Activated CD8-positive, alpha-beta memory T cell treated with anti-CD3 and anti-CD28 coated beads, Interleukin-2, amount 50 U/mL, for 4 hours (primary cell): ENCODE measurements around the gene PRMT1.

ENCODE experiments used
- DNase-seq: peaks from one replicate; pipeline ENCODE4 v3.0.0-alpha.2; 2020

Gene PRMT1

GRCh38 chr19:49672131-49672919 lies 4.7 kb upstream of the PRMT1 start:
- peak; percentile 81 for DNase-seq

- peak; percentile 57 for DNase-seq
Measured at GRCh38 chr19:49676136-49676783, 811 bp upstream of the PRMT1 start.

DNA sequence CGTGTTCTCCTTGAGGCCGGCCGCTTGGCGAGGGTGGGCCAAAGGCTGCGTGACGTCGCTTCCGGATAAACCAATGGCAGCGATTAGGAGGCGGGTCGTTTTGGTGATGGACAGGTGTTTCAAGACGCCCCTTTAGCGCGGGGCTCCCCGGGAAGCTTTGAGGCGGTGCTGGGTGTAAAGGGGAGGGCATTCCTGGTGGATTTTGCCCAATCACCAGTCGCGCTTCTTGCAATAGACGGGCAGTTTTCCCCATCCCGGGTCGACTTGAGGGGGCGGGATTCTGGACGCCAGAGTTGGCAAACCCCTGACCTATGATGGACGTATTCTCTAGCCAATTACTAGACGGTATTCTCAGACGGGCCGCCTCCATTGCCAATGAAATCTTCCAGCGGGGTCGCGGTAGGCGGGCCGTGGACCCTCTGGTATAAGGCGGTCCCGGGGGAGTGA lies 264 bp upstream of the PRMT1 start:
- peak; percentile 97 for DNase-seq

GRCh38 chr19:49677901-49678674 lies 1.0 kb downstream of the PRMT1 start:
- DNase-seq, result peak; percentile 80

- DNase-seq, result no peak
Measured at GRCh38 chr19:49678985-49679770, 2.1 kb downstream of the PRMT1 start.

GRCh38 chr19:49679771-49680413 lies 2.8 kb downstream of the PRMT1 start:
- DNase-seq, result peak; percentile 17

- DNase-seq, result peak; percentile 97
Measured at GRCh38 chr19:49680421-49681351, 3.6 kb downstream of the PRMT1 start.

- DNase-seq, result no peak
Measured at GRCh38 chr19:49681830-49682229, 4.8 kb downstream of the PRMT1 start.

DNA sequence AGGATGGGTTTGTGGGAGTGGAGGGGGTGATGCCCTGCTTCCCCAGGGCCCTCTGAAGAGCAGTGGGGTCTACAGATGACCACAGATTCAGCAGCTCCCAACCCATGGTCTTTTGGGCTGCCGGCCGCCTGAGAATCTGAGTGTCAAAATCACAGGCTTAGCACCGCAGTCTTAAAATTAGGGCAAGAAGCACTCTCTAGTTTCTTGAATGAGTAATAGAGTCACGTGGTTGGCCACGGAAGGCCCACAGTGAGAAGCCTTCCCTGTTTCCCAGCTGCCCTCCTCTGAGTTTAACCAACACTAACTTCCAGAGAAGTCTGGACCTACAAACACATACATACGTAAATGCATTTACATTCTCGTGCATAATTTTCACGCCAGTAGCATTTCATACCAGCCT lies 5.2 kb downstream of the PRMT1 start:
- DNase-seq, result no peak

DNA sequence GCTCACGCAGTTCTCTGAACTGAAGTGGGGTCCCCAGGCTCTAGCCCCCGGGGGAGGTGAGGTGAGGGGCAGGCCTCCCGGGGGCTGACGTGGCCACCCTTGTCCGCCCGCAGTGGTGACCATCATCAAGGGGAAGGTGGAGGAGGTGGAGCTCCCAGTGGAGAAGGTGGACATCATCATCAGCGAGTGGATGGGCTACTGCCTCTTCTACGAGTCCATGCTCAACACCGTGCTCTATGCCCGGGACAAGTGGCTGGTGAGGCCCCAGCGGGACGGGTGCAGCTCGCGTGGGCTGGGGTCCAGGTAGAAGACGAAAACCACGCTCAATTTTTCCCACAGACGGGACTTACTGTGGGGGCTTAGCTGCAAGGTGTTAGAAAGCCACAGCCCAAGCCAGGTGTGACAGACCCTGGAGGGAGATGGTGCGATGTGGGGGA lies 6.8 kb downstream of the PRMT1 start:
- DNase-seq, result no peak

DNA sequence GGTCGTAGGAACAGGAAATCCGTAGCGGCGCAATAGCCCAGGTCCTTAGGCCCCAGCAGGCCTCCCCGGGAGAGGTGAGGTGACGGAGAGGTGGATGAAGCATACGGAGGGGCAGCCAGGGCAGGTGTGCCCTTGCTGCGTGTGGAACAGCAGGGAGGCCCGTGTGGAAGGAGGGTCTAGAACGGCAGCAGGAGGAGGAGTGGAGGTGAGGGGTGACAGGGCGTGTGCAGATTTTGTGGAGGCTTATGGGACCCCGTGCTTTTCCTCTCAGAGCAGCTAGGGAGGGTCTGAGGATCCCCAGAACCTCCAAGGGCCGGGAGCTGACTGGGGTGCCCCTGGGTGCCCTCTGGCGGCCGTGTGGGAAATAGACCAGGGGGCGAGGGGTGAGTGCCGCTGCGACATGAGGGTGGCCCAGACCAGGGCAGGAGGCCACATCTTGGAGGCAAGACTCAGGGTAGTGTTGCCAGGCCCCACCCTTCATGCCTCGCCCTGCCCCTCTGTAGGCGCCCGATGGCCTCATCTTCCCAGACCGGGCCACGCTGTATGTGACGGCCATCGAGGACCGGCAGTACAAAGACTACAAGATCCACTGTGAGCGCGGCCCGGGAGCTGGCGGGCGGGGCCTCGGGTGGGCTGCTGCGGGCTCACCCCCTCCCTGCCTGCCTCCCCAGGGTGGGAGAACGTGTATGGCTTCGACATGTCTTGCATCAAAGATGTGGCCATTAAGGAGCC lies 7.3 kb downstream of the PRMT1 start:
- DNase-seq, result no peak

DNA sequence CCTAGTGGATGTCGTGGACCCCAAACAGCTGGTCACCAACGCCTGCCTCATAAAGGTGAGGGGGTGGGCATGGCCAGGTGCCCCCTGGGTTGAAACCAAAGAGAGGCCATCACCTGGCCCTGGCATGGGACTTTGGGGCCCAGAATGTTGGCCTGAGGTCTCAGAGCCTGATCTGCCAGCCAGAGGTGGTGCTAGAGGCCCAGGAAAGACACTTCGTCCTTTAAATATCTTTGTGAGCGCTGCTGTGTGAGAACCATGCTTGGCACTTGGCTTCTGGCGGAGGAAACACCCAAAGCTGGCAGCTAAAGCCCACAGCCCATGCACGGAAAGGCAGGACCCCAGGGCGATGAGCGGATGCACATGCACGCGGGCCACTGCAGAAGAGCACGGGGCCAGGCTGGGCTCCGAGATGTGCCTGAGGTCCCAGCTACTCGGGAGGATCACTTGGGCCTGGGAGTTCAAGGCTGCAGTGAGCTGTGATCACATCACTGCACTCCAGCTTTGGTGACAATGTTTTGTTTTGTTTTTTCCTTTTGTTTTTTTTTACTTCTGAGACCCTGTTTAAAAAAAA lies 8.0 kb downstream of the PRMT1 start:
- no peak for DNase-seq

DNA sequence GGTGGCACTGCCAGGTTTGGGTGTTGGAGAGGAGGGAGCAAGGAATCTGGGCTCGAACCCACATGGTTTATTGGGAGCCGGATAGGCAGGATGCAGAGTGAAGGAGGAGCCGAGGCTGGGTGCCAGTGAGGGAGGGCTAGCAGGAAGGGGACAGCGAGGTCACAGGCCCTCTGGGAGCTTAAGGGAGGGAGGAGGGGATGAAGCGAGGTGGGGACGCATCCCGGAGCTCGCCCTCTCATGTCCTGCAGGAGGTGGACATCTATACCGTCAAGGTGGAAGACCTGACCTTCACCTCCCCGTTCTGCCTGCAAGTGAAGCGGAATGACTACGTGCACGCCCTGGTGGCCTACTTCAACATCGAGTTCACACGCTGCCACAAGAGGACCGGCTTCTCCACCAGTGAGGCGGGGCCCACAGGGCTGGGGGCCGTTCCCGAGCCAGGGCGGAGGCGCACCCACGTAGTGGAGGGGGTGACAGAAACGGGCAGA lies 8.8 kb downstream of the PRMT1 start:
- no peak for DNase-seq

DNA sequence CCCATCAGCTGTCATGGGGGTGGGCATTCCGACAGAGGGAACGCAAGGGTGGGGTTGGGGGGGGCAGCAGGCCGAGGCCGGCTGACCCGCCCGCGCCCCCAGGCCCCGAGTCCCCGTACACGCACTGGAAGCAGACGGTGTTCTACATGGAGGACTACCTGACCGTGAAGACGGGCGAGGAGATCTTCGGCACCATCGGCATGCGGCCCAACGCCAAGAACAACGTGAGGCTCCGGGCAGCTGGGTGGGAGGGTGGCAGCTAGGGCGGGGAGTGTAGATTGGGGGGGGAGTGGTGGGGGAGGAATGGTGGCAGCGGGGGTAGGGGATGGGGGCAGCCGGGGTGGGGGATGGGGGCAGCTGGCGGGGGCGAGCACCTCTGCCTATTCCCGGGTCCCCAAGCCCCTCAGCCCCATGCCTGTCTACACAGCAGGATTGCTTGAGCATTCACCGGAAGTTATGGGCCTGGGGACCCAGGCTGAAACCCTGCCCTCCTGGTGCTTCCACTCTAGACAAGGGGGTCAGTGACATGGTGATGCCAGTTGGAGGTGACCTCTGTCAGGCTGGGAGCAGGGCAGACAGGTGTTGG lies 9.5 kb downstream of the PRMT1 start:
- DNase-seq, result no peak

DNA sequence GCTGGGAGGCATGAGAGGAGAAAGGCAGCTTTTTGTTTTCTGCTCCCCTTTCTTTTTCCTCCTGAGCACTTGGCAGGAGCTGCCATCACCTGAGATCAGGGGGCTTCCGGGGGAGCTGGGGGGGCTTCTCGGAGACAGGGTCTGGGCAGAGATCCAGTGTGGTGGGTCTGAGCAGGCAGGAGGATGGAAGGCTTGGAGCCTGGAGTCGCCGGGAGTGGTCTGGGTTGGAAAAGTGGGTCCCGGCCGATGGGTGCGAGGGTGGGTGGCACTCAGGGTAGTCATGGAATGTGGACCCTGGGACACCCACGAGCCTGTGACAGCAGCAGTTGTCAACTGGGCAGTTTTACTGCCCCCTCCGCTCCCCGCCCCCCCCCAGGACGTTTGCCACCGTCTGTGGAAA lies 10.1 kb downstream of the PRMT1 start:
- no peak for DNase-seq

- no peak for DNase-seq
Measured at GRCh38 chr19:49687566-49688316, 10.7 kb downstream of the PRMT1 start.

DNA sequence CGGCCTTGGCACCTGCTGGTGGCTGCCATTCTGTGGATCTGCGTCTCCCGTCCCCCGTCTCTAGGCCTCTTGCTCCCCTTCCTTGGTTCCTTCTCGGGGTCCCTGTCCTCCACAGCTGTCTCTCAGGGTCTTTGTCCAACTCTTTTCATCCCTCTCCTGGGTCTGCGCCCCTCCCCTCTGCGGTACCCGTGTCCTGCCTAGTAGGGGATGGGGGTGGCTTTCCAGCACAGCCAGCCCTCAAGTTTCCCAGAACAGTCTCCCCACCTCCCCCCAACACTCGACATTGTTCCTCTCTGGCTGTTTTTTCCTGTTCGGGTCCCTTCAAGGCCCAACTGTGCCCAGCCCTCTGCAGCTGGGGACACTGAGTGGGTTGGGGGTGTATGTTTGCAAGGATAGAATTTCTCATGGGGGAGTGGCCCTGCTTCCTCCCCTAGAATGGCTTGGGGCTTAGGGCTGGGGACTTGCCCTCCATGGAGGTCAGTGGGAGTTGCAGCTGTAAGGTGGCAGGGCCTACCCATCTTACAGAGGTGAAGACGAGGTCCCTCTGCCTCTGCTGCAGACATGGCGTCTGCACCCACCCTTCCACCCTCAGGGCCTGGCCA lies 11.6 kb downstream of the PRMT1 start:
- no peak for DNase-seq
